Nephron (organoid): ENCODE measurements around the gene WDSUB1.

ENCODE experiments used
- H3K27ac Mint-ChIP-seq, 3 experiments: 2 replicates each; pipeline ENCODE4 v1.8.0; 2020; ENCODE audit warnings: mixed read lengths in 3 of 3, mild to moderate bottlenecking in 2 of 3, moderate library complexity in 1 of 3
- H3K27me3 Mint-ChIP-seq: 2 replicates; pipeline ENCODE4 v1.8.0; 2021; ENCODE audit warnings: low read depth, mild to moderate bottlenecking, moderate library complexity, mixed read lengths
- H3K36me3 Mint-ChIP-seq: 2 replicates; pipeline ENCODE4 v1.8.0; 2020; ENCODE audit warnings: low read depth, mixed read lengths
- H3K4me1 Mint-ChIP-seq: 2 replicates; pipeline ENCODE4 v1.8.0; 2020; ENCODE audit warnings: mixed read lengths
- H3K4me3 Mint-ChIP-seq, 3 experiments: 2 replicates each; pipeline ENCODE4 v1.8.0; 2020; ENCODE audit warnings: mild to moderate bottlenecking in 3 of 3, mixed read lengths in 3 of 3, moderate library complexity in 2 of 3
- H3K9me3 Mint-ChIP-seq: 2 replicates; pipeline ENCODE4 v1.8.0; 2020; ENCODE audit warnings: mixed read lengths
- CTCF ChIP-seq, 3 experiments: fragments of 200-600 bp; sonication (generic); IDR thresholded peaks; one replicate each; pipeline ENCODE4 v1.5.0; 2021; ENCODE audit warnings: antibody characterized with exemption in 3 of 3; ENCODE audit not compliant: unreplicated experiment in 3 of 3

WDSUB1 gene

GRCh38 chr2:159285929-159286708, at the start of gene WDSUB1:
Gene WDSUB1 (minus strand): TSS chr2:159286703. CDS start chr2:159283069, 3,634 bp downstream.
- Mint-ChIP-seq H3K27ac (peak within 1 kb of the TSS; percentile 86 to 99 (median 99)), H3K4me3 (peak within 1 kb of the TSS; percentile 93 to 97 (median 96)), H3K27me3 (no peaks in the 10 kb centered on the region), H3K9me3 (no peaks in the 10 kb centered on the region), H3K4me1 (peaks cover 19% of the 10 kb centered on the region), H3K36me3 (peaks cover 4% of the 10 kb centered on the region)
- no peak for TF ChIP-seq CTCF (IDR thresholded peaks at IDR 0.05; ENCODE audit: unreplicated experiment in 3 of 3)

GRCh38 chr2:159326569-159327255, 40.2 kb upstream of the WDSUB1 start:
- no peak for TF ChIP-seq CTCF (IDR thresholded peaks at IDR 0.05; ENCODE audit: unreplicated experiment in 3 of 3)
- no peak overlapping the region for H3K4me3 Mint-ChIP-seq
- H3K27ac Mint-ChIP-seq = peak overlapping the region in 1 of 3 experiments; percentile 22
- H3K4me1 Mint-ChIP-seq = no peaks in the 10 kb centered on the region
- H3K27me3 Mint-ChIP-seq = no peaks in the 10 kb centered on the region
- no peaks in the 10 kb centered on the region for H3K9me3 Mint-ChIP-seq
- peaks cover 52% of the 10 kb centered on the region for H3K36me3 Mint-ChIP-seq

- Mint-ChIP-seq H3K4me1 (no peaks in the 10 kb centered on the region), H3K27ac (peak overlapping the region in 1 of 3 experiments; percentile 36), H3K36me3 (peaks cover 64% of the 10 kb centered on the region), H3K4me3 (no peak overlapping the region), H3K27me3 (no peaks in the 10 kb centered on the region), H3K9me3 (no peaks in the 10 kb centered on the region)
- TF ChIP-seq CTCF (IDR thresholded peaks at IDR 0.05; ENCODE audit: unreplicated experiment in 3 of 3) = no peak
Measured at GRCh38 chr2:159322419-159322818, 35.9 kb upstream of the WDSUB1 start.

DNA sequence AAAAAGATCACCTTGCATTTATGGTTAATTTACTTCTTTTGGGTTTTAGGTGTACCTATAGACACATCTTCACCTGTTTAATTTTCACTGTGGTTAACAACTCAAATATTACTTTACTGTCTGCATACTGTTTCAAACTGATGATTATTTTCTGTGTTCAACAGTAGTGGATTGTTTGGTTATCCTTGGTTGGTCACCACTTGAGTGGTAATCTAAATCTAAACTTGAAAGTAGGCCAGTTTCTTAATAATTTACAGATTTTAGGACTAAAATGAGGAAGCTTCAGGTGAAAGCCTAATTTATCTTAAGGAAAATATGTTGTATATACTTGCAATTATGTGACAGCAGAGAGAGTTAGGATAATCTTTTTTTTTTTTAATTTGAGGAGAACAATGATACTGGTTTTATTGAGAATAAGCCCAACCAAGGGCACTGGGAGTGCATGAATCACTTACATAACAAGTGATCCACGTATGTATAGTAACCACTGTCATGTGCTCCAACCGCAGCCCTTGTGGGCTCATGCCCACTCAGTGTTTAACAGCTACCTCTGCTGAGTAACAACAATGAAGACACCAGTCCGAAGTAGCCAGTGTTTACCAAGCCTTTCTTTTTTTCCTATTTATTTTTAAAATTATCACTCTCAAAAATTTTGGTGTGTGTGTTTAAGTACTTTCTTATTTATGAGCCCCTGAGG, 31.0 kb upstream of the WDSUB1 start:
- Mint-ChIP-seq H3K9me3 (peaks cover 4% of the 10 kb centered on the region), H3K4me3 (no peak overlapping the region), H3K4me1 (no peaks in the 10 kb centered on the region), H3K36me3 (peaks cover 86% of the 10 kb centered on the region), H3K27ac (peak overlapping the region; percentile 6 to 32 (median 30)), H3K27me3 (peaks cover 3% of the 10 kb centered on the region)
- no peak for TF ChIP-seq CTCF (IDR thresholded peaks at IDR 0.05; ENCODE audit: unreplicated experiment in 3 of 3)

- no peaks in the 10 kb centered on the region for H3K4me1 Mint-ChIP-seq
- peaks cover 16% of the 10 kb centered on the region for H3K9me3 Mint-ChIP-seq
- no peak overlapping the region for H3K4me3 Mint-ChIP-seq
- no peaks in the 10 kb centered on the region for H3K27me3 Mint-ChIP-seq
- no peak overlapping the region for H3K27ac Mint-ChIP-seq
- TF ChIP-seq CTCF (IDR thresholded peaks at IDR 0.05; ENCODE audit: unreplicated experiment in 3 of 3) = no peak
- peaks cover 6% of the 10 kb centered on the region for H3K36me3 Mint-ChIP-seq
Measured at GRCh38 chr2:159307942-159308341, 21.4 kb upstream of the WDSUB1 start.
